HEK293 (cell line): ENCODE results near the gene SAMD1.

Experiments used
- AEBP2 ChIP-seq: fragments of 450-650 bp; formaldehyde crosslinking; IDR thresholded peaks from 2 replicates; pipeline ENCODE4 v1.5.1; 2016; ENCODE audit warnings: missing biosample characterization, missing genetic modification characterization, borderline replicate concordance
- HOXC10 ChIP-seq: sonication (generic); formaldehyde crosslinking; IDR thresholded peaks from 2 replicates; pipeline ENCODE4 v1.8.1; 2023; ENCODE audit warnings: mild to moderate bottlenecking, missing genetic modification reagents
- KLF10 ChIP-seq: fragments of 450-650 bp; IDR thresholded peaks from 2 replicates; pipeline ENCODE4 v1.5.1; 2018; ENCODE audit warnings: missing biosample characterization, mild to moderate bottlenecking, missing genetic modification characterization
- MZF1 ChIP-seq: fragments of 450-650 bp; formaldehyde crosslinking; IDR thresholded peaks from 2 replicates; pipeline ENCODE4 v1.5.1; 2017; ENCODE audit warnings: missing biosample characterization, missing genetic modification characterization, borderline replicate concordance
- OVOL3 ChIP-seq: fragments of 450-650 bp; formaldehyde crosslinking; IDR thresholded peaks from 2 replicates; pipeline ENCODE4 v1.5.1; 2016; ENCODE audit warnings: missing biosample characterization, missing genetic modification characterization
- PATZ1 ChIP-seq: fragments of 450-650 bp; formaldehyde crosslinking; IDR thresholded peaks from 2 replicates; pipeline ENCODE4 v1.5.1; 2016; ENCODE audit warnings: missing biosample characterization, missing genetic modification characterization
- SP2 ChIP-seq: fragments of 450-650 bp; formaldehyde crosslinking; IDR thresholded peaks from 2 replicates; pipeline ENCODE4 v1.5.1; 2016; ENCODE audit warnings: missing biosample characterization, missing genetic modification characterization
- SP7 ChIP-seq: fragments of 450-650 bp; formaldehyde crosslinking; IDR thresholded peaks from 2 replicates; pipeline ENCODE4 v1.5.1; 2016; ENCODE audit warnings: missing biosample characterization, missing genetic modification characterization
- WT1 ChIP-seq: fragments of 450-650 bp; formaldehyde crosslinking; IDR thresholded peaks from 2 replicates; pipeline ENCODE4 v1.5.1; 2016; ENCODE audit warnings: missing biosample characterization, missing genetic modification characterization
- YY1 ChIP-seq: fragments of 450-650 bp; formaldehyde crosslinking; IDR thresholded peaks from 2 replicates; pipeline ENCODE4 v1.5.1; 2018; ENCODE audit warnings: missing biosample characterization, missing genetic modification characterization
- ZBTB1 ChIP-seq: fragments of 450-650 bp; formaldehyde crosslinking; IDR thresholded peaks from 2 replicates; pipeline ENCODE4 v1.5.1; 2016; ENCODE audit warnings: missing biosample characterization, missing genetic modification characterization
- ZBTB10 ChIP-seq: fragments of 450-650 bp; formaldehyde crosslinking; IDR thresholded peaks from 2 replicates; pipeline ENCODE4 v1.5.1; 2016; ENCODE audit warnings: missing biosample characterization, missing genetic modification characterization
- ZBTB7A ChIP-seq: fragments of 450-650 bp; formaldehyde crosslinking; IDR thresholded peaks from 2 replicates; pipeline ENCODE4 v1.5.1; 2016; ENCODE audit warnings: low read depth, missing biosample characterization, missing genetic modification characterization
- ZEB2 ChIP-seq: fragments of 450-650 bp; formaldehyde crosslinking; IDR thresholded peaks from 2 replicates; pipeline ENCODE4 v1.5.1; 2016; ENCODE audit warnings: missing biosample characterization, missing genetic modification characterization
- ZFP3 ChIP-seq: fragments of 450-650 bp; formaldehyde crosslinking; IDR thresholded peaks from 2 replicates; pipeline ENCODE4 v1.5.1; 2016; ENCODE audit warnings: low read depth, missing biosample characterization, missing genetic modification characterization
- ZNF114 ChIP-seq: fragments of 450-650 bp; formaldehyde crosslinking; IDR thresholded peaks from 2 replicates; pipeline ENCODE4 v1.5.0; 2017; ENCODE audit warnings: missing biosample characterization, missing genetic modification characterization
- ZNF202 ChIP-seq: fragments of 450-650 bp; formaldehyde crosslinking; IDR thresholded peaks from 2 replicates; pipeline ENCODE4 v1.5.1; 2016; ENCODE audit warnings: missing biosample characterization, missing genetic modification characterization, borderline replicate concordance
- ZNF398 ChIP-seq: fragments of 450-650 bp; formaldehyde crosslinking; IDR thresholded peaks from 2 replicates; pipeline ENCODE4 v1.5.1; 2017; ENCODE audit warnings: missing biosample characterization, missing genetic modification characterization
- ZNF473 ChIP-seq: fragments of 450-650 bp; formaldehyde crosslinking; IDR thresholded peaks from 2 replicates; pipeline ENCODE4 v1.5.1; 2017; ENCODE audit warnings: missing biosample characterization, missing genetic modification characterization
- ZNF510 ChIP-seq: fragments of 450-650 bp; formaldehyde crosslinking; IDR thresholded peaks from 2 replicates; pipeline ENCODE4 v1.5.1; 2018; ENCODE audit warnings: mild to moderate bottlenecking, missing genetic modification characterization, missing biosample characterization; ENCODE audit not compliant: insufficient replicate concordance
- ZNF514 ChIP-seq: fragments of 450-650 bp; formaldehyde crosslinking; IDR thresholded peaks from 2 replicates; pipeline ENCODE4 v1.5.1; 2016; ENCODE audit warnings: missing biosample characterization, missing genetic modification characterization
- ZNF518A ChIP-seq: fragments of 450-650 bp; formaldehyde crosslinking; conservative IDR thresholded peaks from 2 replicates; pipeline ENCODE4 v1.5.1; 2016; ENCODE audit warnings: low read depth, missing biosample characterization, missing genetic modification characterization
- ZNF521 ChIP-seq: fragments of 450-650 bp; formaldehyde crosslinking; IDR thresholded peaks from 2 replicates; pipeline ENCODE4 v1.5.1; 2017; ENCODE audit warnings: missing biosample characterization, mild to moderate bottlenecking, missing genetic modification characterization
- ZNF560 ChIP-seq: fragments of 450-650 bp; formaldehyde crosslinking; IDR thresholded peaks from 2 replicates; pipeline ENCODE4 v1.5.1; 2017; ENCODE audit warnings: missing biosample characterization, missing genetic modification characterization, borderline replicate concordance
- ZNF670 ChIP-seq: fragments of 450-650 bp; formaldehyde crosslinking; IDR thresholded peaks from 2 replicates; pipeline ENCODE4 v1.5.1; 2016; ENCODE audit warnings: missing biosample characterization, missing genetic modification characterization, low read depth
- ZNF76 ChIP-seq: fragments of 450-650 bp; formaldehyde crosslinking; IDR thresholded peaks from 2 replicates; pipeline ENCODE4; 2016; ENCODE audit warnings: low read depth, missing biosample characterization, missing genetic modification characterization, borderline replicate concordance
- ZNF792 ChIP-seq: fragments of 450-650 bp; formaldehyde crosslinking; IDR thresholded peaks from 2 replicates; pipeline ENCODE4 v1.5.1; 2016; ENCODE audit warnings: missing biosample characterization, missing genetic modification characterization
- ZXDB ChIP-seq: fragments of 450-650 bp; formaldehyde crosslinking; IDR thresholded peaks from 2 replicates; pipeline ENCODE4 v1.5.1; 2016; ENCODE audit warnings: missing biosample characterization, missing genetic modification characterization

SAMD1 gene

GRCh38 chr19:14116918-14117578 lies 26.5 kb upstream of the SAMD1 start (continued):
- no peak for TF ChIP-seq ZNF518A
- TF ChIP-seq SP7 (tag by site-specific recombination), result no peak
- TF ChIP-seq ZNF398 (tag by site-specific recombination), result peak; percentile 90
- no peak for TF ChIP-seq ZNF670 (tag by site-specific recombination)
- TF ChIP-seq HOXC10 (CRISPR knock-in tag), result no peak
- no peak for TF ChIP-seq AEBP2
- TF ChIP-seq ZNF560 (tag by site-specific recombination), result no peak
- no peak for TF ChIP-seq MZF1
- TF ChIP-seq ZNF510 (tag by site-specific recombination), result no peak
- no peak for TF ChIP-seq ZFP3
- TF ChIP-seq ZNF521 (tag by site-specific recombination), result no peak
- TF ChIP-seq KLF10 (tag by site-specific recombination), result no peak
- no peak for TF ChIP-seq ZNF114 (tag by site-specific recombination)
- no peak for TF ChIP-seq SP2
- peak; percentile 52 for TF ChIP-seq PATZ1 (tag by site-specific recombination)
- no peak for TF ChIP-seq ZNF202 (tag by site-specific recombination)
- TF ChIP-seq ZNF473 (tag by site-specific recombination), result no peak
- no peak for TF ChIP-seq YY1
- TF ChIP-seq ZXDB (tag by site-specific recombination), result peak; percentile 22
- TF ChIP-seq ZNF76 (tag by site-specific recombination), result peak; percentile 39; the same call in 1 of the 2 replicates
- TF ChIP-seq ZBTB10 (tag by site-specific recombination), result peak; percentile 69; the same call in 1 of the 2 replicates
- no peak for TF ChIP-seq ZEB2 (tag by site-specific recombination)
- no peak for TF ChIP-seq ZBTB7A (tag by site-specific recombination)
- no peak for TF ChIP-seq OVOL3 (tag by site-specific recombination)
- TF ChIP-seq ZNF792 (tag by site-specific recombination), result peak; percentile 37; the same call in 1 of the 2 replicates
- TF ChIP-seq WT1 (tag by site-specific recombination), result no peak
- TF ChIP-seq ZNF514 (tag by site-specific recombination), result no peak
- TF ChIP-seq ZBTB1 (tag by site-specific recombination), result no peak
